B cell (primary cell): ENCODE data around the gene MEIOB.

Experiments
- CTCF ChIP-seq: fragments of 200-600 bp; IDR thresholded peaks from one replicate; pipeline ENCODE4 v1.8.0; 2022; ENCODE audit warnings: antibody characterized with exemption, mild to moderate bottlenecking
- EZH2 ChIP-seq: IDR thresholded peaks from 2 replicates; pipeline ENCODE4 v1.6.1; 2012; ENCODE audit warnings: borderline replicate concordance, low read depth, mild to moderate bottlenecking, moderate library complexity, low read length; ENCODE audit not compliant: insufficient read depth, poor library complexity, severe bottlenecking

- no peak for TF ChIP-seq CTCF
- TF ChIP-seq EZH2, result no peak
These were observed 79.8 kb downstream of the MEIOB start for GRCh38 chr16:1791943-1792812.
